RWPE1 (cell line): Measurements from ENCODE around the gene CD55.

Experiments used
- CTCF ChIA-PET: fragments of 350-600 bp; sonication (Branson Sonifier 250); formaldehyde crosslinking; extraction: SDS; loops from one replicate; lab custom pipeline; 2021; lab: Yijun Ruan, JAX
- POLR2A ChIA-PET: fragments of 400-600 bp; formaldehyde crosslinking; extraction: SDS; loops from one replicate; lab custom pipeline; 2020; ENCODE audit warnings: antibody characterized with exemption; ENCODE audit not compliant: low non-redundant PET; lab: Yijun Ruan, JAX
- DNase-seq: peaks from one replicate; pipeline ENCODE4 v3.0.0; 2012; ENCODE audit warnings: low spot score
- H3K27ac ChIP-seq: fragments of 450-650 bp; 2 replicates; pipeline ENCODE4 v1.5.1; 2017
- CTCF ChIP-seq: fragments of 450-650 bp; conservative IDR thresholded peaks from 2 replicates; pipeline ENCODE4 v1.5.1; 2017; ENCODE audit warnings: low read depth, mild to moderate bottlenecking

Gene CD55

GRCh38 chr1:207323425-207324225 is 2.1 kb downstream of the CD55 start:
- ChIA-PET POLR2A (no interaction called here), CTCF (no interaction called here)
- DNase-seq: no peak
- TF ChIP-seq CTCF: no peak
- H3K27ac ChIP-seq: no peak overlapping the region

- TF ChIP-seq CTCF: no peak
These were observed 6.5 kb downstream of the CD55 start for GRCh38 chr1:207328004-207328403.

GRCh38 chr1:207328908-207329440 is 7.5 kb downstream of the CD55 start:
- CTCF ChIA-PET: no interaction called here
- POLR2A ChIA-PET: no interaction called here
- no peak for TF ChIP-seq CTCF
- H3K27ac ChIP-seq: no peak overlapping the region
- DNase-seq: no peak

More at GRCh38 chr1:207328004-207328403, 6.5 kb downstream of the CD55 start:
- ChIA-PET POLR2A (no interaction called here), CTCF (no interaction called here)
- DNase-seq: no peak
- no peak overlapping the region for H3K27ac ChIP-seq

- POLR2A ChIA-PET: no interaction called here
- CTCF ChIA-PET: interaction anchor here (0.7 kb wide), 1 partner anchor 10 kb away, joined by 5 read pairs; no protein-coding TSS in a partner anchor
- no peak for DNase-seq
- TF ChIP-seq CTCF: no peak
- no peak overlapping the region for H3K27ac ChIP-seq
These were observed 8.0 kb downstream of the CD55 start for GRCh38 chr1:207329469-207329868.

- DNase-seq: no peak
- H3K27ac ChIP-seq: no peak overlapping the region
- ChIA-PET CTCF (interaction anchor here (0.7 kb wide), 1 partner anchor 10 kb away, joined by 5 read pairs; no protein-coding TSS in a partner anchor), POLR2A (no interaction called here)
- TF ChIP-seq CTCF: no peak
These were observed 8.7 kb downstream of the CD55 start for GRCh38 chr1:207330011-207330710.
